Stimulated activated CD8-positive, alpha-beta memory T cell treated with anti-CD3 and anti-CD28 coated beads, Interleukin-7, amount 100 ng/mL, for 24 hours (primary cell): Measurements from ENCODE around the gene GNG13.
"Not testable (repeated sequence)": the region's sequence is repeated elsewhere in the genome, so short reads cannot be mapped to it uniquely, and the experiment has no call there.

Experiments used
- DNase-seq: peaks from one replicate; pipeline ENCODE4 v3.0.0-alpha.2; 2020; ENCODE audit warnings: low read depth

GNG13 gene

DNA sequence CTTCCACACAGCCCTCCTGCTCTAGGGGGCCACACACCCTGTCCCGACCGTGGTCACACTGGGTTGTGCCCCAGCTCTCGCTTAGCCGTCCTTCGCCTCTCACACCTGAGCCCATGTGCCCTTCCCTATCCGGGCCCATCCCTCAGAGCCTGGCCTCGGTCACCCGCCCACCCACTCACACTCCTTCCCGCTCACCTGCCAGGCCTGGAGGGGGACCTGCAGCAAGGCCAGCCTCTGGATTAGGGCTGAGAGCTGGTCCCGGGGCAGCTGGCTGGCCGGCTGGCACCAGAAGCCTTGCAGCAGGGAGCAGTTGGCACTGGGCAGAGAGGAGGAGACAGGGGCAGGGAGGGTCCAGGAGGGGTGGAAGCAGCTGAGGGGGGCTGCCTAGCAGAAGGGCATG is 22.1 kb downstream of the GNG13 start:
- DNase-seq = no peak

DNA sequence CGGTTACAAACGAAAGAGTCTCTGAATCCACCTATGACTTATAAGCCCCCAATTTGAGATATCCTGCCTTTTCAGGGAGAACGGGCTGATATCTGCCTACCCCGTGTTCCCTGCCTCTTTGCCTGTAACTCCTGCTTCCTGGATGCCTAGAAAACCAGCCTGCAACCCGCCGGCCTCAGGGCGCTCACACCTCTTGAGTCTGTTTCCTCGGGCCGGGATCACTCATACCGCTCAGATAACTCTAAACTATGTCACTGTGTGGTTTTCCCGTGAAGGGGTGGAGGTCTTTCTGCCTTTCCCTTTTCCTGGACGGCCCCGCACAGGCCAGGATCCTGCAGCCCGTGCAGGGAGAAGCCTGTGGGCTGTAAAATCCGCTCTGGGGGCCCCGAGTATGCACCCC is 22.7 kb downstream of the GNG13 start:
- DNase-seq = no peak

DNA sequence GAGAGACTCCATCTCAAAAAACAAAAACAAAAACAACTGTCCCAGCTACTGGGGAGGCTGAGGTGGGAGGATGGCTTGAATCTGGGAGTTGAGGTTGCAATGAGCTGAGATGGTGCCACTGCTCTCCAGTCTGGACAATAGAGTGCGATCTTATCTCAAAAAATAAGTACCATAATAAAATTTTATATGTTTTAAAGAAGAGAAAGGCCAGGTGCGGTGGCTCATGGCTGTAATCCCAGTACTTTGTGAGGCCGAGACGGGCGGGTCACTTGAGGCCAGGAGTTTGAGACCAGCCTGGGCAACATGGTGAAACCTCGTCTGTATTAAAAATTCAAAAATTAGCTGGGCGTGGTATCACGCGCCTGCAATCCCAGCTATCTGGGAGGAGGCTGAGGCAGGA is 23.7 kb downstream of the GNG13 start:
- DNase-seq = no peak

DNA sequence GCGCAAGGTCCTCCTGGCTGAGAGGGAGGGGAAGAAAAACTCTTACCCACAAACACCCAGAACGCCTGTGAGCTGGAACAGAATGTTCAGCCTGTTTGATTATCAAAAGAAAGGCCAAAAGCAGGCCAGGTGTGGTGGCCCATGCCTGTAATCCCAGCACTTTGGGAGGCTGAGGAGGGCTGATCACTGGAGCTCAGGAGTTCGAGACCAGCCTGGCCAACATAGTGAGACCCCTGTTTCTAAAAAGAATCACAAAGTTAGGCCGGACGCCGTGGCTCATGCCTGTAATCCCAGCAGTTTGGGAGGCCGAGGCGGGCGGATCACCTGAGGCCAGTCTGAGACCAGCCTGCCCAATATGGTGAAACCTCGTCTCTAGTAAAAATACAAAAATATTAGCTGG is 24.2 kb downstream of the GNG13 start:
- not testable (repeated sequence) for DNase-seq

DNA sequence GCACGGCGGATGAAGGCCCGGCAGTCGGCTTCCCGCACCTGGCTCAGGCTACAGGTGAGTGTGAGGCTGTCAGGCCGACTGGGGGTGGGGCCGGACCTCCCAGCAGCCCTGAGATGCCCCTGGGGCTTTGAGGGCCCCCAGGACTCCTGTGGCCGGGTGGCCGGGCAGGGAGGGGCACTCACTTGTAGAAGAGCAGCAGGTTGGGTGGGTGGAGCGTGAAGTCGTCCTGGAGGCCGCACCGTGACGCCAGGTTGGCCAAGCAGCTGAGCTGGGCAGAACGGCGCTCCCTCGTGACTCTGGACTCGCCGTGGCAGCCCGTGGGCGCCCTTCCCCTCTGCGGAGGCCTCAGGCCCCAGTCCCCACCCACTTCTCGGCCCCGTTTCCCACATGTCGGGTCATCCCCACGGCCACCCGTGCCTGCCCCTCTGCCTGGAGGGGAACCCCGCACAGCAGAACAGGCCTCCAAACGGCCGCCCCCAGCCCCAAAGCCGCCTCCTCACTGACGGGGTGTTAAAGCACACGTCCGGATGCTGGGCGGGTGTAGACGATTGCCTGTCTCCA is 25.2 kb downstream of the GNG13 start:
- no peak for DNase-seq

DNA sequence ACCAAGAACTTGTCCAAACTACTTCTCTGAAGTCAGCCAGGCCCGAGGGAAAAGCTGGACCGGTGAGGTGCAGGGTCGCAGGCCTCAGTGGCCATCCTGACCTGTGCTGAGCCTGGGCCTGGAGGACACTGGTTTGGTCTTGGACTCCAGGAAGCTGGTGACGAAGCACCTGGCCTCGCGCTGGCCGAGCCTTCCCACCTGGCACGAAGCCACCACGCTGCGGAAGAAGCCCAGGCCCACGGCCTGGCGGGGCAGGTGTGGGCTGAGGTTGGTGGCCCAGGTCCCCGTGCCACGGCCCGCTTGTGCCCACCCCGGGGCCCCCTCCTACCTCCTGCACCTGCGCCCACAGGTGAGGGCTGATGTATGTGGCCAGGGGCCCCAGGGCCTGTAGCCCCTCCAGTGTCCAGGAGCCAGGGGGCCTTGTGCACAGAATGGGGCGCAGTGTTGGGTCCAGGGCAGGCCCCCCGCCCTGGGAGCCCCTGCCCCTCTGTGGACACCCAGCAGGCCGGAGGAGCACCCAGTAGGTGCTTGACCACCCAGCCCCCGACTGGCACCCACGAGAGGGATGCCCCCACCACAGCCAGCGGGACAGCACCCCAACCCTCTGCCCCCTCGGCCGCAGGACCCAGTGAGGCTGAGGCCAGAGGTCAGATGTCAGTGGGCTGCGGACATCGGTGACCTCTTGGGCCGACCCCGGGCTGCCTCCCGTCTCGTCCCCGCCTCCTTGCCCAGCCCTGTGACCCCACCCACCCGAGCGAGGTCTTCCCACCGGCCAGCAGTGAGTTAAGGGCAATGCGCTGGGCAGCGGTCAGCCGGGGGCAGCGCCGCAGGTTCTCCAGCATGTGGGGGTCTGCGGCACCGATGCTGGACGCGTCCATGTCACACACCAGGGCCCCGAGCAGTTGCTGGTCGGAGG is 26.2 kb downstream of the GNG13 start:
- no peak for DNase-seq

DNA sequence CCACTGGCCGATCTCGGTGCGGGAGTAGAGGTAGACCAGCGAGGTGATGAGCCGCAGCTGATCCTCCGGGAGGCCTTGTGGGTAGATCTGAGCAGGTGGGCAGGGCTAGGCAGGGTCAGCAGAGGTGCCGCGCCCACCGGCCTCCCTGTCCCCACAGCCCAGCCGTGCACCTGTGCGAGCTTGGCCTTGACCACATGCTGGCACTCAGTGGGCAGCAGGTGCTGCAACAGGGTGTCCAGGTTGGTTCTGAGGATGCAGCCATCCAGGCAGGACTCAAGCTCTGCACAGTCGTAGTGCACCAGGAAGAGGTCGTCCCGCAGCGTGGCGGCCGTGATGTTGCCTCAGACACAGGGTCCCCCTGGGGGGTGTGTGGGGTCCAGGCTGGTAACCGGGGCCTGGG is 27.6 kb downstream of the GNG13 start:
- DNase-seq = no peak

DNA sequence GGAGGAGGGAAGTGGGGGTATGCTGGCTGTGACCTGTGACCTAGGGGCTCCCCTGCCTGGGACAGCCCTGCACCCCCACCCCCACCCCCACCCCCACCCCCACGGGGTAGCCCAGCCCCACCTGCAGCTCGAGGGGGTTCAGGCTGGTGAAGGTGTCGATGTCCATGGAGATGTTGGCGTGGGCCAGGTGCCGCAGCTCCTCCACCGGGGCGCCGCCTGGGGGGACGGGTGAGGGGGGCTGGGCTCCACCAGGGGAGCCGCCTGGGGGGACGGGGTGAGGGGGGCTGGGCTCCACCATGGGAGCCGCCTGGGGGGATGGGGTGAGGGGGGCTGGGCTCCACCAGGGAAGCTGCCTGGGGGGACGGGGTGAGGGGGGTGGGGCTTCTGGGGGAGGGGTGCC is 30.1 kb downstream of the GNG13 start:
- no peak for DNase-seq

DNA sequence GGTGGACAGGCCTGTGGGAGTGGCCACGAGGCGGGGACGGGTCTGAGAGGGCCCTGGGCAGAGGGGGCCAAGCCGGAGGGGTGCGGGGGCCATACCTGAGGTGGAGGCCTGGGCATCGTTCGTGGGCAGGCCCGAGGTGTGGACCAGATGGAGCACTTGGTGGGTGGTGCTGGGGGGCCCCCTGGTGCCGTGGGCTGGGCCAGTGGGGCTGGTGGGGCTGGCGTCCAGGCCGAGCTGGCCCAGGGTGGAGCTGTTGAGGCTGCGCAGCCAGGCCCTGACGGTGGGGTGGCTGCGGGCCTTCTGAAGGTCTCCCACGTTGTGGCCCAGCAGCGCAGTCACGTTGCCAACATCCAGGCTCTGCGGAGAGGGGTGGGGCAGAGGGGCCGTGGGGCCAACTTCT is 30.6 kb downstream of the GNG13 start:
- DNase-seq = no peak

DNA sequence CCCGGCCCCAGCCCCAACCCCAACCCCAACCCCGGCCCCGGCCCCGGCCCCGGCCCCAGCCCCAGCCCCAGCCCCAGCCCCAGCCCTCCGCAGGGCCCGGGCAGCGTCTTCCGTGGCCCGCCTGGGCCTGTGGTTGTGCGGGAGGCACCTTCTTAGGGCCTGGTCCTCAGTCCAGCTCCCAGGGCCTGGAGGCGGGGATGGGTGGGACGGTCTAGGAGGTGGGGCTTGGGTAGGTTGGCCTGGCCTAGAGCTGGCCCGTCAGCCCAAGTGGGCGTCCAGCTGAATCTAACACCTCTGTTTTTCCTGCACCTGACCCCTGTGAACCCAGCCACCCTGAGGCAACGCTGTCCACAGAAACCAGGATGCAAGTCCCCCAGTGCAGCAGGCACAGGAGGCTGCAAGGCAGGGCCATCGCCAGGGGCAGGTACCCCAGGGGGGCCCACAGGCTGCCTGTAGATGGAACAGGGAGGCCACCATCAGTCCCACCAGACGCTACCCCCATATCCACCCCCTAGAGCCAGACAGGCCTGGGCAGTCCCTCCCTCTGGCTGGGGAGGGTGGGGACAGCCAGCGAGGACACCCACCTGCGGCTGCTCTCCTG is 31.2 kb downstream of the GNG13 start:
- no peak for DNase-seq

DNA sequence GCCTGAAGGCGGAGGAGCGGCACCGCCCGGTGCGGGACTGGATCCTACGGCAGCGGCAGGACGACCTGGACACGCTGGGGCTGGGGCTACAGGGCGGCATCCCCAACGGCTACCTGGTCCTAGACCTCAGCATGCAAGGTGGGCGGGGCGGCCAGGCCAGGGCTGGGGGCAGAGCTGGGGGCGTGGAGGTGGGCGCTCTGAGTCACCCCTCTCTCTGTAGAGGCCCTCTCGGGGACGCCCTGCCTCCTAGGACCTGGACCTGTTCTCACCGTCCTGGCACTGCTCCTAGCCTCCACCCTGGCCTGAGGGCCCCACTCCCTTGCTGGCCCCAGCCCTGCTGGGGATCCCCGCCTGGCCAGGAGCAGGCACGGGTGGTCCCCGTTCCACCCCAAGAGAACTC is 32.1 kb downstream of the GNG13 start:
- DNase-seq = no peak

DNA sequence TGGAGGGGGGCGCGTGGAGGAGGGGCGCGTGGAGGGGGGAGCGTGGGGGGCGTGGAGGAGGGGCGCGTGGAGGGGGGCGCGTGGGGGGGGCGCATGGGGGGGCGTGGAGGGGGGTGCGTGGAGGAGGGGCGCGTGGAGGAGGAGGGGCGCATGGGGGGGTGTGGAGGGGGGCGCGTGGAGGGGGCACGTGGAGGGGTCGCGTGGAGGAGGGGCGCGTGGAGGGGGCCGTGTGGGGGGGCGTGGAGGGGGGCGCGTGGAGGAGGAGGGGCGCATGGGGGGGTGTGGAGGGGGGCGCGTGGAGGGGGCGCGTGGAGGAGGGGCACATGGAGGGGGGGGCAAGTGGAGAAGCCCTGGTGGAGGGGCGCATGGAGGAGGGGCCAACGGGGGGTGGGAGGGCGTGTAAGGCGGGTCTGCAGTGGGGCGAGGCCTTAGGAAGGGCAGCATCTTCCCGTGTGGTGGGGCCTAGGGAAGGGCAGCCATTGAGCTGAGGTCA is 32.7 kb downstream of the GNG13 start:
- DNase-seq = no peak

DNA sequence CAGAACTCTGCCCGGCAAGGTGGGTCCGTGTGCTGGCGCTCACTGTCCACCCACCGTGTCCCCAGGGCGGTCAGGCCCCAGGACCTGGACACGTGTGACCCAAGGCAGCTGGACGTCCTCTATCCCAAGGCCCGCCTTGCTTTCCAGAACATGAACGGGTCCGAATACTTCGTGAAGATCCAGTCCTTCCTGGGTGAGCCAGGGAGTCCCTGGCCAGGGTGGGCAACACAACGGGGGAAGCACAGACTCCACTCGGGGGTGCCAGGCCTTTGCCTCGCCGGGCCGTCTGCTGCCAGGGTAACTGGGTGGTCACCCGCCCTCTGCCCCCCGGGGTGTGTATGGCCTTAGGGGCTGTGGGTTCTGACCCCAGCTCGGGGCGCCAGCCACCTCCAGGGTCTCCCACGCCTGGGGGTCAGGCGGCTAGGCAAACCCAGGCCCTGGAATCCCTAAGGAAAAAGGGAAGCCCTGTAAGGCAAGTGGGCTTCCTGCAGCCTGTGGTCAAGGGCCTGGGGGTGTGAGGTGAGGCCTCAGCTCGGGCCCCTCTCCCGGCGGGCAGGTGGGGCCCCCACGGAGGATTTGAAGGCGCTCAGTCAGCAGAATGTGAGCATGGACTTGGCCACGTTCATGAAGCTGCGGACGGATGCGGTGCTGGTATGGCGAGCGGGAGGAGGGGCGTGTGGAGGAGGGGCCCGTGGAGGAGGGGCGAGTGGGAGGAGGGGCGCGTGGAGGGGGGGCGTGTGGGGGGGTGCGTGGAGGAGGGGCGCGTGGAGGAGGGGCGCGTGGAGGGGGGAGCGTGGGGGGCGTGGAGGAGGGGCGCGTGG is 33.5 kb downstream of the GNG13 start:
- no peak for DNase-seq

DNA sequence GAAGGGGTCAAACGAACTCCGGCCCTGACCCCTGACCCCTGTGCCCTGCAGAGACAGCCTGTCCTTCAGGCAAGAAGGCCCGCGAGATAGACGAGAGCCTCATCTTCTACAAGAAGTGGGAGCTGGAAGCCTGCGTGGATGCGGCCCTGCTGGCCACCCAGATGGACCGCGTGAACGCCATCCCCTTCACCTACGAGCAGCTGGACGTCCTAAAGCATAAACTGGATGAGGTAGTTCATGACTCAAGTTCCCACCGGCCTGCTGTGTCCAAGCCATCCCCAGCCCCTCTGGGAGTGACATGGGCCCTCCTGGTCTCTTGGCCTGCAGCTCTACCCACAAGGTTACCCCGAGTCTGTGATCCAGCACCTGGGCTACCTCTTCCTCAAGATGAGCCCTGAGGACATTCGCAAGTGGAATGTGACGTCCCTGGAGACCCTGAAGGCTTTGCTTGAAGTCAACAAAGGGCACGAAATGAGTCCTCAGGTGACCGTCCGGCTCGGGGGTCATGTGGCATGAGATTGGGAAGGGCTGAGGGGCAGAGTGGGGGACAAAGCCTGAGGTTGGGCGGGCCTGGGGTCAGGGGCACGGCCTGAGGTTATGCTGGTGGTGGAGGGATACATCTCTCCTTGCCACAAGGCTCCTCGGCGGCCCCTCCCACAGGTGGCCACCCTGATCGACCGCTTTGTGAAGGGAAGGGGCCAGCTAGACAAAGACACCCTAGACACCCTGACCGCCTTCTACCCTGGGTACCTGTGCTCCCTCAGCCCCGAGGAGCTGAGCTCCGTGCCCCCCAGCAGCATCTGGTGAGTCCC is 34.3 kb downstream of the GNG13 start:
- no peak for DNase-seq

DNA sequence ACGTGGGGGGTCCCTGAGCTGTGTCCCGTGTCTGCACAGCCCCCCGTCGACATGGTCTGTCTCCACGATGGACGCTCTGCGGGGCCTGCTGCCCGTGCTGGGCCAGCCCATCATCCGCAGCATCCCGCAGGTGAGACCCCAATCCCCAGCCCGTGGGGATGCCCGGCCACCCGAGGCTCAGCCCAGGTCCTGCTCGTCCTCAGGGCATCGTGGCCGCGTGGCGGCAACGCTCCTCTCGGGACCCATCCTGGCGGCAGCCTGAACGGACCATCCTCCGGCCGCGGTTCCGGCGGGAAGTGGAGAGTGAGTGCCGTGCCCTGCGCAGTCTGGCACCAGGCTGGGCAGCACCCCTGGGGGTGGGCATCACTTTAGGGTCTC is 35.1 kb downstream of the GNG13 start:
- DNase-seq = no peak

DNA sequence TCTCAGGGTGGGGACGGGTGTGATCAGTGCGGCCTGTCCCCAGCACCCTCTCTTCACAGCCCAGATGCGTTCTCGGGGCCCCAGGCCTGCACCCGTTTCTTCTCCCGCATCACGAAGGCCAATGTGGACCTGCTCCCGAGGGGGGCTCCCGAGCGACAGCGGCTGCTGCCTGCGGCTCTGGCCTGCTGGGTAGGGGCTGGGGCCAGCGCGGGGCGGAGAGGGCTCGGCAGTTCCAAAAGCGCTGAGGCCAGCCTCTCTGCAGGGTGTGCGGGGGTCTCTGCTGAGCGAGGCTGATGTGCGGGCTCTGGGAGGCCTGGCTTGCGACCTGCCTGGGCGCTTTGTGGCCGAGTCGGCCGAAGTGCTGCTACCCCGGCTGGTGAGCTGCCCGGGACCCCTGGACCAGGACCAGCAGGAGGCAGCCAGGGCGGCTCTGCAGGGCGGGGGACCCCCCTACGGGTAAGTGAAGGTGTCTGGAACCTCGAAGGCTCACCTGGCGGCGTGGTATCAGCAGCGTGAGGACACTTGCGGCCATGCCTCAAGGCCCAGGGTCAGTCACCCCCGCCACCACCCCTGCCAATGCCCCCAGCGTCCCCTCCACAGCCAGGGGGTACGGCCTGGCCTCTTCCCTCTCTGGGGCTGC is 35.6 kb downstream of the GNG13 start:
- no peak for DNase-seq

DNA sequence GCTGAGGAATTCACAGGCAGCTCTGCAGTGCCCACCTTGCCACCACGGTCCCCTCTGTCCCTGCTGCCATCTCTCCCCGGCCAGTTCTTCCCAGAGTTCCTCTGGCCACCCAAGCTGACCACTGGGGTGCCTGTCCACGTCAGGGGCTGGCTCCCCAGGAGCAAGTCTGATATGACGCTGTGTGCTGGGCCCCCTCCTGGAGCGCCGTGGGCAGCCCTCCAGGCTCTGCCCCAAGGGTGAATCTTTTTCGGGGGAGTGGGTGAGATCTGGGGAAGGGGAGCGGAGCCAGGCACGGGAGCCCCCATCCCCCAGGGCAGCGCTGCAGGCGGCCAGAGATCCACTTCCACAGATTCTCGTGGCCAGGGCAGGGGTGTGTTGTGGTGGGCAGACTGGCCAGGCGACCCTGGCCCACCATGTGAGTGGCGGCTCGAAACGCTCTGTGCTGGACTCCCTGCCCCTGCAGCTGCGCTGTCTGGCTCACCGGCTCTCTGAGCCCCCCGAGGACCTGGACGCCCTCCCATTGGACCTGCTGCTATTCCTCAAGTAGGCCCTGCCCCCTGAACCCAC is 36.3 kb downstream of the GNG13 start:
- DNase-seq = no peak

DNA sequence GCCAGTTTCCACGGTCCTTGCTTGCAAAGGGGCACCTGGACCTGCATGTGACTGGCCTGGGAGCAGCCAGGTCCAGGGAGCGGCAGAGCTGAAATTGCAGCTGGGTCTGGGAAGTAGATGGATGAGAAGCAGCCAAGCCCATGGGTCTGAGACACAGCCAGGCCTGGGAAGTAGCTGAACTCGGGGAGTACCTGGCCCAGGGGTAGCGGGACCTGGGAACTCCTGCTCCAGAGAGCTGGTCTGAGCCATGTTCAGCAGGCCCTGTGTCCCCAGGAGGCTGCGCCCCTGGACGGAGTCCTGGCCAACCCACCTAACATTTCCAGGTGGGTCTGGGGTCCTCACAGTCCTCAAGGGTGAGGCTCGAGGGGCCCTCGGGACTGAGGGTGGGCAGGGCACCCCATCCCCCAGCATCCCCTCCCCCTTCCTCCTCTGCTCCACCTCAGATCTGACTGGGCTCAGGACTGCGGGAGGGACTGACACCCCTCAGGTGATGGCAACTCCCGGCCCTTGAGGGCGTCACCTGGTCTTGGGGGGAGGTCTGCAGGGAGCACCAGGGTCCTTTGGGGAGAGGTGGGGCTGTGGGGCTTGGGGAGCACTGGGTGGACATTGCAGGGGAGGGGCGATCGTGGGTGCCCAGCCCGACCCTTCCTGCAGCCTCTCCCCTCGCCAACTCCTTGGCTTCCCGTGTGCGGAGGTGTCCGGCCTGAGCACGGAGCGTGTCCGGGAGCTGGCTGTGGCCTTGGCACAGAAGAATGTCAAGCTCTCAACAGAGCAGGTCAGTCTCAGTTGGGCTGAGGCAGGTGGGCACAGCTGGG is 37.0 kb downstream of the GNG13 start:
- DNase-seq = no peak

DNA sequence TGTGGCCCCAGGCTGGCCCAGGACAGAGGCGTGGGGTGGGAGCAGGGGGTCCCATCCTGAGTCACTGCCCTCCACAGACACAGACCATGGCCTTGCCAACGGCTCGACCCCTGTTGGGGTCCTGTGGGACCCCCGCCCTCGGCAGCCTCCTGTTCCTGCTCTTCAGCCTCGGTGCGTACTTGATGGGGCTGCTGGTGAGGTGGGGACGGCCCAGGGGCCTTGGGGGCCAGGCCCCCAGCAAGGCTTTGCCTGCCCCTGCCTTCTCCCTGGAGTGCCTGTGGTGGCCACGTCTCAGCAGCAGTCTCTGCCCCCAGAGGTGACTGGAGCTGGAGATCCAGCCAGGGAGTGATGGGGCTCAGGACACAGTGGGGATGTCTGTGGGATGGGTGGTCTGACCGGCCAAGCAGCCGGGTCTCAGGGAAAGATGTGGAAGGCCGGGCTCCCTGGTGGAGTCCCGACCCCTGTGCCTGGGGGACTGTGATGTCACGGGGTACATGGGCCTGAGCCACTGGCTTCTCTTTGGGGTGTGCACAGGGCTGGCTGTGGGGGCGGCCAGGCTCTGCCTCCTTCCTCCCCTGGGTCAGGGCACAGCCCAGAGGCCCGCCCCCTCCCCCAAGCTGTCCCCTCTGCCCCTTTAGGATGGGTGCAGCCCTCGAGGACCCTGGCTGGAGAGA is 37.8 kb downstream of the GNG13 start:
- no peak for DNase-seq
